A172 (cell line): ENCODE data around the gene PKP3. TPM values are rescaled to one million over a fixed set of nuclear protein-coding genes. Genes with fewer than 3 reads are reported as not detected.
"Not testable (repeated sequence)": the region's sequence is repeated elsewhere in the genome, so short reads cannot be mapped to it uniquely, and the experiment has no call there.

ENCODE experiments used
- DNase-seq: peaks from one replicate; pipeline ENCODE4 v3.0.0-alpha.2; 2015; ENCODE audit warnings: low spot score
- total RNA-seq: library from RNA; depleted of rRNA; stranded (reverse); fragments of >200 nt; shearing (Covaris generic); gene quantifications from 2 replicates; pipeline ENCODE4 v1.2.3, GENCODE V29; 2014

PKP3 gene
- total RNA-seq, 1 experiment from 2014 or later: 44.0 TPM

DNA sequence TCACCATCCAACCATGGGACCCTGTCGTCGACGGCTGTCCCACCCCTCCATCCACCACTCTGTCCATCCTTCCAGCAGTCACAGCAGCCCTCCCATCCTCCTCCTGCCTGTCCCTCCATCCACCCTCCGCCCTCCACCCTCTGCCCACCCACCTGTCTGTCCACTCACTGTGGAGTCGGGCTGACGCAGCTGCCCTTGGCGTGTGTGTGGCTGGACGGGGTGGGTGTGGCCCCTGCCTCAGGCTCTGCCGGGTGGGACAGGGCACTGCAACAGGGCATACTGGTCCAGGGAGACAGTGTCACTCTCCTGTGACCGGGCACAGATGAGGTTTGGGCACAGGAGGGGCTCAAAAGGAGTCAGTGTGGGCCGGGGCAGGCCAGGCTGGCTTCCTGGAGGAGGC lies 1.9 kb downstream of the PKP3 start:
- peak; percentile 31 for DNase-seq

DNA sequence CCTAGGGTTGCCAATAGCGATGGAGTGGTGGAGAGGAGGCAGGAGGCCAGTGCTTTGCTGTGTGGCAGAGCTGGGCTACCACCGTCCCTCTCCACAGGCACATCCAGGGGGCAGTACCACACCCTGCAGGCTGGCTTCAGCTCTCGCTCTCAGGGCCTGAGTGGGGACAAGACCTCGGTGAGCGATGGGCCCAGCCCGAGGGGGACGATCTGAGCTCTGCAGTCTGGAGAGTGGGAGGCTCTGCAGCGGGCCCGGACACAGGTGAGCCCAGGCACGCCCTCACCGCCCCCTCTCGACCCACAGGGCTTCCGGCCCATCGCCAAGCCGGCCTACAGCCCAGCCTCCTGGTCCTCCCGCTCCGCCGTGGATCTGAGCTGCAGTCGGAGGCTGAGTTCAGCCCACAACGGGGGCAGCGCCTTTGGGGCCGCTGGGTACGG lies 2.5 kb downstream of the PKP3 start:
- DNase-seq: peak; percentile 52

DNA sequence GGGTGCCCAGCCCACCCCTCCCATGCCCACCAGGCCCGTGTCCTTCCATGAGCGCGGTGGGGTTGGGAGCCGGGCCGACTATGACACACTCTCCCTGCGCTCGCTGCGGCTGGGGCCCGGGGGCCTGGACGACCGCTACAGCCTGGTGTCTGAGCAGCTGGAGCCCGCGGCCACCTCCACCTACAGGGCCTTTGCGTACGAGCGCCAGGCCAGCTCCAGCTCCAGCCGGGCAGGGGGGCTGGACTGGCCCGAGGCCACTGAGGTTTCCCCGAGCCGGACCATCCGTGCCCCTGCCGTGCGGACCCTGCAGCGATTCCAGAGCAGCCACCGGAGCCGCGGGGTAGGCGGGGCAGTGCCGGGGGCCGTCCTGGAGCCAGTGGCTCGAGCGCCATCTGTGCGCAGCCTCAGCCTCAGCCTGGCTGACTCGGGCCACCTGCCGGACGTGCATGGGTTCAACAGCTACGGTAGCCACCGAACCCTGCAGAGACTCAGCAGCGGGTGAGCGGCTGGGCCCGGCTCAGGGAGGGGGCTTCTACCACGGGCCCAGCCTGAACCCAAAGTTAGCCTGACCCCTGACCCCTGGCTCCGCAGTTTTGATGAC lies 3.0 kb downstream of the PKP3 start:
- no peak for DNase-seq

DNA sequence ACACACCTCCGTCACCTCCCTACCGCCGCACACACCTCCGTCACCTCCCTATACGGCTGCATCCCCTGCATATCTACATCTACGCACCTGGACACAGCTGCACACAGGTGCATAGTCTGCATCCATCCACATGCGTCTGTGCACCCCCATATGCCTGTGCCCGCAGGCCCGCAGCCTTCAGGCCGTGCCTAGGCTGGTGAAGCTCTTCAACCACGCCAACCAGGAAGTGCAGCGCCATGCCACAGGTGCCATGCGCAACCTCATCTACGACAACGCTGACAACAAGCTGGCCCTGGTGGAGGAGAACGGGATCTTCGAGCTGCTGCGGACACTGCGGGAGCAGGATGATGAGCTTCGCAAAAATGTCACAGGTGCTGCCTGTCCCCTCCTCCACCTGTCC lies 4.8 kb downstream of the PKP3 start:
- DNase-seq: no peak

DNA sequence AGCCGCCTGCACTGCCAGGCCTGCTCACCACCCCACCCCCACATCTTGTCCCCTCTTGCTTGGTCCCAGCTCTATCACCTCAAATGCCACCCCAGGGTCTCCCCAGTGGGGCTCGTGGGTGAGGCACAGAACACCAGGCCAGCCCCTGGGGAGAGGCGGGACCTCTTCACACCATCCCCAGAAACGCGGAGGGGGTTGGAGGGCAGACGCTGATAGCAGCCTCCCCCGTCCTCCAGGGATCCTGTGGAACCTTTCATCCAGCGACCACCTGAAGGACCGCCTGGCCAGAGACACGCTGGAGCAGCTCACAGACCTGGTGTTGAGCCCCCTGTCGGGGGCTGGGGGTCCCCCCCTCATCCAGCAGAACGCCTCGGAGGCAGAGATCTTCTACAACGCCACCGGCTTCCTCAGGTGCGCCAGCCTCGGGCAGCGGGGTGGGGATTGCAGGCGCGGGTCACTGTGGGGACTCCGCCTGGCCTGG lies 5.8 kb downstream of the PKP3 start:
- no peak for DNase-seq

DNA sequence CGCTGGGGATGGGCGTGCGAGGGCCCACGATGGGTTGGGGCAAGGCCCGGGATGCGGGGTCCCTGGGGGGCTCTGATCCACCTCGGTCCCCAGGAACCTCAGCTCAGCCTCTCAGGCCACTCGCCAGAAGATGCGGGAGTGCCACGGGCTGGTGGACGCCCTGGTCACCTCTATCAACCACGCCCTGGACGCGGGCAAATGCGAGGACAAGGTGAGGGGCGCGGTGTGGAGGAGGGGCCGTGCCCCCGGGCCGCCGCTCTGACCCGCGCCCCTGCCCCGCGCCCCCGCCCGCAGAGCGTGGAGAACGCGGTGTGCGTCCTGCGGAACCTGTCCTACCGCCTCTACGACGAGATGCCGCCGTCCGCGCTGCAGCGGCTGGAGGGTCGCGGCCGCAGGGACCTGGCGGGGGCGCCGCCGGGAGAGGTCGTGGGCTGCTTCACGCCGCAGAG lies 6.3 kb downstream of the PKP3 start:
- DNase-seq: no peak

DNA sequence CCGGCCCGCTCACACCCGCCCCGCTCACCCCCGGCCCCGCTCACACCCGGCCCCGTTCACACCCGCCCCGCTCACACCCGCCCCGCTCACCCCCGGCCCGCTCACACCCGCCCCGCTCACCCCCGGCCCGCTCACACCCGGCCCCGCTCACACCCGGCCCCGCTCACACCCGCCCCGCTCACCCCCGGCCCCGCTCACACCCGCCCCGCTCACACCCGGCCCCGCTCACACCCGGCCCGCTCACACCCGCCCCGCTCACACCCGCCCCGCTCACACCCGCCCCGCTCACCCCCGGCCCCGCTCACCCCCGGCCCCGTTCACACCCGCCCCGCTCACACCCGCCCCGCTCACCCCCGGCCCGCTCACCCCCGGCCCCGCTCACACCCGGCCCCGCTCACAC lies 7.2 kb downstream of the PKP3 start:
- DNase-seq: not testable (repeated sequence)

DNA sequence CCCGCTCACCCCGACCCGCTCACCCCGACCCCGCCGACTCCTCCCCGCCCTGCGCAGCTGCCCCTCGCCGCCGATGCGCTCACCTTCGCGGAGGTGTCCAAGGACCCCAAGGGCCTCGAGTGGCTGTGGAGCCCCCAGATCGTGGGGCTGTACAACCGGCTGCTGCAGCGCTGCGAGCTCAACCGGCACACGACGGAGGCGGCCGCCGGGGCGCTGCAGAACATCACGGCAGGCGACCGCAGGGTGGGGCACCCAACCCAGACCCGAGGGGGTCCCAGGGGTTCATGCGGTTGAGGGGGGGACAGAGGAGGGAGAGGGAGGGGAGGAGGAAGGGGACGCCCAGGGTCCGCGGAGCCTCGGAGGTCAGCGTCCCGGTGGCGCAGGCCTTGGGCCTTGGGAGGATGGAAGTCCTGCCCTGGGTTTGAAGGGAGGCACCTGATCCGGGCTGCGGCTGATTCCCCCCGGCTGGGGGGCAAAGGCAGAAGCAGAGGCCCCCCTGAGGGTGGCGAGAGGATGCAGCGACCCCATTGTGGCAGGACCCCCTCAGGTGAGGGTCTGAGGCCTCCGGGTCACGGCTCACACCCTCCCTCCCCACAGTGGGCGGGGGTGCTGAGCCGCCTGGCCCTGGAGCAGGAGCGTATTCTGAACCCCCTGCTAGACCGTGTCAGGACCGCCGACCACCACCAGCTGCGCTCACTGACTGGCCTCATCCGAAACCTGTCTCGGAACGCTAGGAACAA lies 9.2 kb downstream of the PKP3 start:
- no peak for DNase-seq

DNA sequence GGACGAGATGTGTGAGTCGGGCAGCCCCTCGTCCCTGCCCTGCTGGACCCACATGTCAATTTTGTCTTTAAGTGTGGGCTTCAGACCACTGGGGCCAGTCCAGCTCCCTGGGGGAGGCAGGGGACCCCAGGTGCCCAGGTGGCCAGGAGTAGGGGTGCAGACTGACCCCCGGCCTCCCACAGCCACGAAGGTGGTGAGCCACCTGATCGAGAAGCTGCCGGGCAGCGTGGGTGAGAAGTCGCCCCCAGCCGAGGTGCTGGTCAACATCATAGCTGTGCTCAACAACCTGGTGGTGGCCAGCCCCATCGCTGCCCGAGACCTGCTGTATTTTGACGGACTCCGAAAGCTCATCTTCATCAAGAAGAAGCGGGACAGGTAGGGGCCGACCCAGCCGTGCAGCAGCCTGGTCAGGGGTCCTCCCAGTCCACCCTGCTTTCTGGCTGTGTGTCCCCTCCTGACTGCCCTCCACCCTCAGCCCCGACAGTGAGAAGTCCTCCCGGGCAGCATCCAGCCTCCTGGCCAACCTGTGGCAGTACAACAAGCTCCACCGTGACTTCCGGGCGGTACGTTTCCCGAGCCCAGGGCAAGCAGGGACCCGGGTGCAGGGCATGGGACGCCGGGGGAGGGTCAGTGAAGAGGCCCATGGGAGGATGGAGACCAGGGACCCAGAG lies 9.9 kb downstream of the PKP3 start:
- DNase-seq: no peak

DNA sequence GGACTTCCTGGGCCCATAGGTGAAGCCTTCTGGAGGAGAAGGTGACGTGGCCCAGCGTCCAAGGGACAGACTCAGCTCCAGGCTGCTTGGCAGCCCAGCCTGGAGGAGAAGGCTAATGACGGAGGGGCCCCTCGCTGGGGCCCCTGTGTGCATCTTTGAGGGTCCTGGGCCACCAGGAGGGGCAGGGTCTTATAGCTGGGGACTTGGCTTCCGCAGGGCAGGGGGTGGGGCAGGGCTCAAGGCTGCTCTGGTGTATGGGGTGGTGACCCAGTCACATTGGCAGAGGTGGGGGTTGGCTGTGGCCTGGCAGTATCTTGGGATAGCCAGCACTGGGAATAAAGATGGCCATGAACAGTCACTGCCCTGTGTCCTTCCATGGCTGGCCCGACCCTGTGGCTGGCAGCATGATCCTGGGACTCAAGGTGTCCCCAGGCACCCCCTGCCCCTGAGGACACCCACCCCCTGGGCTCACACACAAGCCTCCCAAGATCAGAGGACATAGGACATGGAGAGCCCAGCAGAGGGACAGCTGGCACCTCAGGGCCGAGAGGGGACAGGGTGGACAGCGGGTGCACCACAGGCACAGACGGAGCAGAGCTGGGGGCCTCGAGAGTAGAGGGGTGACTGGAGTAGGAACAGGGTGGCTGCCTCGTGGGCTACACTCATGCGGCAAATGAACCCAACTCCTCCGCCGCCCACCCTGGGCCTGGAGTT lies 10.7 kb downstream of the PKP3 start:
- no peak for DNase-seq

DNA sequence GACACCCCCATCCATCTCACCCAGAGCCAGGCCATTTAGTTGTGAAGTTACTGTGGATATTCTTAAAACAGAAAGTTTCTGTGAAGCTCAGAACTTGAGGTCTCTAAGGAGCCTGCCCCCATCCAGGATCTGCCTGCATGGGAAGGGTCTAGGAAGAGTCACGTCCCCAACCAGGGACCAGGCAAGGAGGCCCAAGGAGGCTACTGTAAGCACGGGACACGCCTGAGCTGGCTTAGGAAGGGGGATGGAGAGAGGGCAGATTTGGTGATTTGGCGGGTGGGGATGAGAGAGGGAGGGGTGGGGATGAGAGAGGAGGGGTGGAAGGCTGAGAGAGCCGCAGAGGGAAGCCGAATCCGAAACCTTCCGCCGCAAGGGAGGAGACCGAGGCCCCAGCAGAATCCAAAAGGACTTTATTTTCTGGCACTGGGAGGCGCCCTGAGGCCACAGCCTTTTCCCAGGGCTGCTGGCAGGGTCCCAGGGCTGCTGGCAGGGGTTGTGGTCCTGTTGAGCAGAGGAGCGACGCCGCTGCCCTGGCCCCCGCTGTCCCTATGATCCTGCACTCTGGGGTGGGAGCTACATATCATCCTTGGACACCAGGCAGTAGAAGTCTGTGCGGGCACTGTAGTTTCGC lies 11.4 kb downstream of the PKP3 start:
- DNase-seq: no peak

DNA sequence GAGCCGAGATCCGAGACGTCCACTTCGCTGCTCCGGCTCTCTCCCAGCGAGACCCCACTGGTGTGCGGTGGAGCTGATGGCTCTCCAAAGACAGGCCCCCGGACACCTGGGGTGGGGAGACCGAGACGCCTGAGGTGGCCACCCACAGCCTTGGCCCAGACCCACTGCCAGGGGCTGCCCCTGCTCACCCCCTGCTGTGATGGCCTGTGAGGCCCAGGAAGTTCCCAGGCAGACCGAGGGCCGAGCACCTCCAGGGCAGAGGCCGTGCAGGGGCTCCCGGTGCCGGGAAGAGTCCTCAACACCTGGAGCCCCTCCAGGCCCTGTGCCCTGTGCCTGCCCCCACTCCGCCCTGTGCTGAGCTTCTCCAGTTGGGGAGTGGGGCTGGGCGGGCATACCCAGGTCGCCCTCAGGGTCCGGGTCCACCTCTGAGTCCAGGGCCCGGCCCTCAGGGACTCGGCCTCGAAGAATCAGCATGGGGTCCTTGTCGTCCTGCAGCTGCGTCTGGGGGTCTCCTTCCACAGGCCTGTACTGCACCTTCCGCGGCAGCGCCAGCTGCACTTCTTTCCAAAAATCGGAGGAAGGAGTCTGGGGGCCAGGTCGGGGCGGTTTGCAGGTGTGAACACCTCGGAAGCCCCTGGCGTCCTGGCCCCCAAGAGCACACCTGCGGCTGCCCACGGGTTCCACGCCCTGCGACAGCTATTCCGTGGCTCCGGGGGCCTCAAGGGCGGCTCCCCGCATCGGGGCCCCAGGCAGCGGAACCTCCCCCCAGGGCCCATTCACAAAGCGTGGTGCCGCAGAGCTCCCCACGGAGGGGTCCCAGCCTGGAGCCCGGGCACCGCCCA lies 12.2 kb downstream of the PKP3 start:
- DNase-seq: no peak

DNA sequence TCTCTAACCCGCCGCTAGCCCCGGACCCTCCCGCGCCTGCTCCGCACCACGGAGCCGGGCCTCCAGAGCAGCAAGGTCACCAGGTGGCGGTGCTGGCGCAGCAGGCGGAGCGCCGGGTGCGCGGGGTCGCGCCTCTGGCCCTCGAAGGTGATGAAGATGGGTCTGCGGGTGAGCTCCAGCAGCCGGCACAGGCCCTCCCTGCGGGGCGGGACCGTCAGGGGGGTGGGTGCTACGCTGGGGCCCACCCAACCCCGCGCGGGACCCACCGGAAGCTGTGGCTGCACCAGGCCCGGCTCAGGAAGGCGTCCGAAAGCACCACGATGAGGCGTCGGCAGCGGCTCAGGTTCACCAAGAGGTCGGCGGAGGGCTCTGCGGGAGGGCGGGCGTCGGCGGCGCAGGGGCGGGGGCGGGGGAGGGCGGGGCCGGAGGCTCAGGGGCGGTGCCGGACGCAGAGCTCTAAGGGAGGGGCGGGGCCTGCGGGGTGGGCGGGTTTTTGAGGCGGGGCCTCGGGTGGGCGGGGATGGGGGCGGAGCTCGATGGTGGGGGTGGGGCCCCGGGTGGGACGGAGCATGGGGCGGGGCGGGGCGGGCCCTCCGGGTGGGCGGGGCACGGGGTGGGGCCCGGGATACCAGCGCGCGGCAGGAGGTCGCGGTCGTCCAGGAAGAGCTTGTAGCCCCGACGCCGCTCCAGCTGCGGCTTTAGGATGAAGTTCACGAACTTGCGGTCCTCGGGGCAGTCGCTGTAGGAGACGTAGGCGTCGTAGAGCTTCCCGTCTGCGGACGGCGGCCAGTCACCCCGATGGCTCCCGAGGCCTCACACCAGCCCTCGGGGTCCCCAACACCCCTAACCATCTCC lies 13.0 kb downstream of the PKP3 start:
- no peak for DNase-seq

DNA sequence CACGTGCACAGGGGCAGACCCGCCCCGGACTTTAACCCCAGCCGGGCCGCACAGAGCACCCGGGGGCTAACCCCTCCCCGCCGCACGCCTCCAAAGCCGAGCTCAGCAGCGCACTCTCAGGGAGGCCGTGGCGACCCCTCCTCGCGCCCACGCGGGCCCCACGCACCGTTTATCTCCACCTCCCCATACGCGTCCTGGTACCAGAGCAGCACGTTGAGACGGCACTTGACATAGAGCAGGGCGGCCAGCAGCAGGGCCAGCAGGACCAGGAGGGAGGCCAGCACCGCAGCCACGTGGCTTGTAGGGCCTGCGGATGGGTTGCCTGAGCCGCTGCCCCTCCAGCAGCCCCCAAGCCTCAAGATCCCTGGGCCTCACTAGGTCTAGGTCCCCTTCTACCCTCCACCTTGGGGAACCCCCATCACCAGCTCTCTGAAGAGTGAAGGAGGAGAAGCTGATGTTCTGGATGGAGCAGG lies 13.7 kb downstream of the PKP3 start:
- no peak for DNase-seq

DNA sequence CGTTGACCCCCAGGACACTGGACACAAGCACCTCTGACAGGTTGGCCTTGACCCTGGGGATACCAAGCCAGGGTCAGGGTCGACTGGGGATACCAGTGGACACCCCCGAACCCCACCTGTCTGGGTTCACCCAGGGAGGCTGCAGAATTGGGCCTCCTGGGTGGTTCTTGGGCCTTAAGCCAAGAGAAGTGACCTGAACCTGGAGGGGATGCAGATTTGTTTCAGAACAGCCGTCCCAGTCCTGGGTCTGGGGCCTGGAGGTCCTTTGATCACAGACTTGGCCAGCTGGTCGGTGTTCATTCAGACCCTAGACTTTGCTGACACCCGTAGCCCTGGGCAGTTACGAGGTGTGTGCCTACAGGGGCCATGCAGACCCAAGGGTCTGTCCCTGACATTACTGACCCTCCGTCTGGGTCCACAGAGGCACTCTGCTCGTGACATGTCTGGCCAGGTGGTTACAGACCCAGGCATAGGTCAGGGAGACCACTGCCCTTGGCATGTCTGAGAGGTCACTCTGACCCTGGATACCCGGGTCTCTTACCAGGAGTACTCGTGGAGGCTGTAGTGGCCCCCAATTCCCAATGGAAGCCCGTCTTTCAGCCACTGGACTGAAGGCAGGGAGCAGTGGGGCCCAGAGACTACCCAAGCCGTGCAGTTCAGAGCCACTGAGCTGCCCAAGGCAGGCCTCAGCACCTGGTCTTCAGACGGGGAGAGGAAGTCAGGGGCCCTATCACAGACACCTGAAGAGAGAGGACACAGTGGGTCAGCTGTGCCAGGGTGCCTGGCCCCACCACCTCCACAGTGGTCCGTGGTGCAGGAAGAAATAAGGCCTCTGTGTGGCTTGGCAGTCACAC lies 14.4 kb downstream of the PKP3 start:
- no peak for DNase-seq

DNA sequence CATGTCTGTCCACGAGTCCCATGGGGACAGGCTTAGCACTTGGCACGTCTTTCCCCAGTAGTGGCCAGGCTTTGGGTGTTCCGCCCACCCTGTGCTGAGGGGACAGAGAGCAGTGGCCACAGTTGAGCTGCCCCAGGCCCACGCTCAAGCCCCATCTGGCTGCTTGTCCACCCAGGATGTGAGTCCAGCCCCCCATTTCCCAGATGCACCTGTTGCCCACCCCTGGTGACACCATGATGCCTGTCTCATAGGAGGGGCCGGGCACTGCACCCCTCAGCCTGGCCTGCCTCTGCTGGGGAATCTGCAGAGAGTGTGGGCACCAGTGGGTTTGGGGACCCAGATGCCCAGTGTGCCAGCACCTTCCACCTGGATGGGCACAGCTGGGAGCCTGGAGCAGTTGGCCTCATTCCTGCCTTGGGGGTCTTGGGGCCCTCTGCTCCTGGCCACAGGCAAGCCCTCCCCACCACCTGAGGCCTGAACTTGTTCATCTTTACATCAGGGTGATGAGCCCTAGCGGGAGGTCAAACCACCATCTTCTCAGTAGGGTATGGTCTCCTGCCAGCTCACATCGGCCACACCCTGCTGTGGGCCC lies 15.1 kb downstream of the PKP3 start:
- no peak for DNase-seq

DNA sequence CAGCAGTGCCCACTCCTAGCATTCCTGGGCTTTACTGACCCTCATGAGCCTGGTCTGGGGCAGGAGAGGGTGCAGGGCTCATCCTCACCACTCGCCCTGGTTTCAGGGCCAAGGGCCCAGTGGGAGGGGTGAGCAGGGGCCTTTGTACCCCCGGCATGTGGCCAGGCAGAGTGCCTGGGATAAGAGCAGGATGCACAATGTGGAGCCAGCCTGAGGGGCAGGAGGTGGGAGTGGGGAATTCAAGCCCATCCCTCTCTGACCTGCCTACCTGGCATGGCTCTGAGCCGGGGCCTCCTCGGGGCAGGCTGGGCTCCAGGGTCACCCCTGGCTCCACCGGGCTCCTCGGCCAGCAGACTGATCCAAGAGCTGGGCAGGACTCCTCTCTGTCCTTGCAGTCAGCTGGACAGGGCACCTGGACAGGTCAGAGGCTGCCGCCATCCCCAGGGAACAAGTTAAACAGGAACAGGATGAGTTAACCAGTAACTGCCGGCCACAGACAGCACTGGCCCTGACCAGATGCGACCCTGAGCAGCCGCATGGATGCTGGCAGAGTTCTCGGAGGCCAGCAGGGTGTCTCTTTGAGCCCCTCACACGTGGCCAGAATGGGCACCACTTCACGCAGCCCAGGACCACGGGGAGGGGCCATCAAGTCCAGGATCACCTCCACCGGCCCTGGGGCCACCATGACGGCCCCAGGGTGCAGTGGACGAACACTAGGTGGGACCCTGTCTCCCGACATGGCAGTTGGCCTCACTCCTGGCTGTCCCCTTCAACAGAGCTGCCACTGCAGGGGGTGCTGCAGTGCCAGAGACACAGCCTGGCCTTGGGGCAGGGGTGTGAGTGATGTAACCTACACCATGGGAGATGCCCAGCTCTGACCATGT lies 15.8 kb downstream of the PKP3 start:
- DNase-seq: no peak
